ENCODE data around the gene GNPAT.

Gene GNPAT

DNA sequence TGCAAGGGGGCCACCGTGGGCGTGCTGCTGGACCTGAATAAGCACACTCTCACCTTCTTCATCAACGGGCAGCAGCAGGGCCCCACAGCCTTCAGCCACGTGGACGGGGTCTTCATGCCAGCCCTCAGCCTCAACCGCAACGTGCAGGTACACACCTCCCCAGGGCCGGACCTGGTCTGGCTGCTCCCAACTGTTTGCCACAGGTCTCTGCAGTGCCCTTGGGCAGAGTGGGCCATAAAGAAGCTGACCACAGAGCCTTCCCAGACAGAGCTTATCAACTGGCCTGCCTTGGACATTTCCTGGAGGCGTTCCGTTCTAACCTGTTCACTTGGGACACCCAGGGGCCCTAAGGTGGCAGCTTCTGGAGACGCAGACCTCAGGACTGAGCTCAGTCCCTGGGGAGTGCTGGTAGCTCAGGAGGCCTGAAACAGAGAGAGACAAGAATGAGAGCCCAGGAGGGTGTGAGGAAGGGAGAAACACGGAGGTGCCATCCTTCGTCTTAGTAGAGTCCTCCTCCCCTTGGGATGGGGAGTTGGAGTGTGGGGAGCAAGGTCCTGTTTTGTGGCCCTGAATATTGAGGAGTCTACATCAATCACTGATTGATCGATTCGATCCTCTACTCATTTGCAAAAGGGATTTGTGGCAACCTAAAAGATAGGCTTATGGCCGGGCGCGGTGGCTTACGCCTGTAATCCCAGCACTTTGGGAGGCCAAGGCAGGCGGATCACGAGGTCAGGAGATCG, 27.0 kb upstream of the GNPAT start:
- DNase-seq = no peak

DNA sequence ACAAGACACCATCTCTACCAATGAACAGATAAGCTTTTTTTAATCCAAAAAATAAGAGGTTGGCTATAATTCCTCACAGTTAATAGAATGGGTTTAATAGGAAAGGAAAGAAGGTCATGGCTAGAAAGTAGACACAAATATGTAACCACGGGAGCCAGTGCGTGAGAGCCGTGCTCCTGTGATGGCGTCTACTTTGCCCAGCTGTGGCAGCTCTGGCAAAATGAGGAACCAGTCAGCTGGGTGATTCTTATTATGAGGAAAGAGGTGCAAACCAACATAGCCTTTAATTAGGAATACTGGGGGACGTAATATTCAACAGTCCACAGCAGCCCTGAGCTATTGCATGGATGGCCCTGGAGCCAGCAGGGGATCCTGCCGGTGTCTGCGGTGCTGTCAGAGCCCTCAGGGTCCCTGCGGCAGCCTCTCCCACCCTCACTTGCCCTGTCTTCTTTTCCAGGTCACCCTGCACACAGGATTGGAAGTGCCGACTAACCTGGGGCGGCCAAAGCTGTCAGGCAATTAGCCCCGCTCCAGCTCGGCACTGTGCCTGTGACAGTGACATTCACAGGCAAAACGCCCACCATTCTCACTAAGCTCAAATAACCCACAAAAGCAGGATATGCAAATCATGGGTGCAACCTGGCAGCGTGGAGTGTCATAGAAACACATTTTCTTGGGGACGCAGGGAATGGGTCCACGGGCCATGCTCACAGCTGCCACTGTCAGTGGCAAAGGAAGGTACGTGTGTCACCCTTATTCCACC, 25.9 kb upstream of the GNPAT start:
- no peak for DNase-seq

DNA sequence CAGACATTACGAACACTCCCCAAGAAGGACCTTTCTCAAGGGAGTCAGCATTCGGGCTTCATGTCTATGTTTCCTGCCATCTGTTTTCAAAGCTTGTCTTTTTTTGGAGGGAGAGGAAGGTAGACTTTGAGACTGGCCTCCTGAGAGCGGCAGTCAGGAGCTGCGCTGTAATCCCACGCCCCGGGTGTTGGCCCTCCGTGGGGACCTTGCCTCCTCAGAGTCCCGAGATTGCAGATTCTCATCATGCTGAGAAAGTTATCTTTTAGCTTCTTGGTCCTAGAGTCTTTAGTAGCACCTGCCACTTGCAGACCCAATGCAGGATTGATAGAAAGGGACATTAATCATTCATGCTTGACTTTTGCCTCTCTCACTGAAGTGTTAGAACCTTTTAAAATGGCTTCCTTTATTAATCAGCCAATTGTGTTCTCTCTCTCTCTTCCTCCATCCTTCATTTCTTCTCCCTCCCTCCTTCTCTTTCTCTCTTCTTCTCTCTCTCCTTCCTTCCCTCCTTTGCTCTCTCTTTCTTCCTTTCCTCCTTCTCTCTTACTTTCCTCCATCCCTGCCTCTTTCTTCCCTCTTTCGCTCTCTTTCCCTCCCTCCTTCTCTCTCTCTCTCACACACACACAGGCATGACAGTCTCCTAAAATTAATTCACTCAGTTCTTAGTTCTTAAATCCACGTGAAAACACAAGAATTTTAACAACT, 25.2 kb upstream of the GNPAT start:
- no peak for DNase-seq

DNA sequence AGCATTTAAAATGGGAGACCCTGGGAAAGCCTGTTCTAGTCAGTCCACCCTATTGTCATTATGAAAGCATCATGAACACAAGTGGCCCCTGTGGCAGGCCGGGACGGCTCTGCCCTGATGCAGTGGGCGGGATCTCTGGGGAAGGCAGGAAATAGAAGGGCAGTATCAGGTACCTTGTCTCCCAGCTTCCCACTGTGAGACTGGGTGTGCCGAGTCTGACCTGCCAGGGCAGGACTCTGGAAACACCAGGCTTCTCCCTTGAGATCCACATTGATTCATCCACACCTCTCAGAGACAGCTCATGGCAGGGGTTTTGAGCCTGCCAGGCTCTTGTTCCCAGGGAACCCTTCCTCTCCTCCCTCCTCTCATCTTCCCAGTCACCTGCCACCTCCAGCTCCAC, 24.5 kb upstream of the GNPAT start:
- DNase-seq = no peak

DNA sequence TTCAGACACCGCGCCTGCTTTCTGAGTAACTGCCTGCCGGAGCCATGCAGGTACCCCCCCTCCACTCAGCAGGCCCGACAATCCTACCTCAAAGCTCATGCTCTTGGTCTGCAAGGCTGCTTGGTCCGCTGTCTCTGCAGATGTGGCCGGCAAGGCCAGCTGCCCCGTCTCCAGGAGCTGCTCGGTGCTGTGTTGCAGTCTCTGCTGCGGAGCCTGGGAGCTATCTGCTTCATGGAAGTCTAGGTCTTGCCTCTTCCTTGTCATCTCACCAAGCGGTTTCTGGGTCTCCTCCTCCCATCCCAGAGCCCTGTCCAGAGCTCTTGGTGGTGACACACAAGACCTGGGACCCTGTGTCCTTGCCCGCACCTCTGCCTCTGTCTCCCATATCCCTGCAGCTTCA, 24.0 kb upstream of the GNPAT start:
- DNase-seq = no peak

DNA sequence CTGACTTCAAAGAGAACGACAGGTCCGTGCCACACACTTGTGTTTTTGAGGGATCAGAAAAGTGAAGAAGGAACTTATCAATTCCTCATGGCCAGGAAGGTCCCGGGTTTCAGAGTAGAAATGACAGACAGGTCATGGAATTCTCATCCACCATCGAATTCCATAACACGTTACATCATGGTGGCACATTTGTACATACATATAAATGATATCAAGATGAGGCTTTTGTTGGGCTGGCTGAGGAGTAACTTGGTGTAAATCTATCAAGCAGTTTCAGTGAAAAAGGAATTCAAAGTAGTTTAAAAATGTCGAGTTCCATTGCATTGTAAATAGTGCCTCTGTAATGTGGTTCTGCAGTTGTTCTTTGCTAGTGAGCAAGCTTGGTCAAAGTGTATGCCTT, 22.9 kb upstream of the GNPAT start:
- DNase-seq = no peak

DNA sequence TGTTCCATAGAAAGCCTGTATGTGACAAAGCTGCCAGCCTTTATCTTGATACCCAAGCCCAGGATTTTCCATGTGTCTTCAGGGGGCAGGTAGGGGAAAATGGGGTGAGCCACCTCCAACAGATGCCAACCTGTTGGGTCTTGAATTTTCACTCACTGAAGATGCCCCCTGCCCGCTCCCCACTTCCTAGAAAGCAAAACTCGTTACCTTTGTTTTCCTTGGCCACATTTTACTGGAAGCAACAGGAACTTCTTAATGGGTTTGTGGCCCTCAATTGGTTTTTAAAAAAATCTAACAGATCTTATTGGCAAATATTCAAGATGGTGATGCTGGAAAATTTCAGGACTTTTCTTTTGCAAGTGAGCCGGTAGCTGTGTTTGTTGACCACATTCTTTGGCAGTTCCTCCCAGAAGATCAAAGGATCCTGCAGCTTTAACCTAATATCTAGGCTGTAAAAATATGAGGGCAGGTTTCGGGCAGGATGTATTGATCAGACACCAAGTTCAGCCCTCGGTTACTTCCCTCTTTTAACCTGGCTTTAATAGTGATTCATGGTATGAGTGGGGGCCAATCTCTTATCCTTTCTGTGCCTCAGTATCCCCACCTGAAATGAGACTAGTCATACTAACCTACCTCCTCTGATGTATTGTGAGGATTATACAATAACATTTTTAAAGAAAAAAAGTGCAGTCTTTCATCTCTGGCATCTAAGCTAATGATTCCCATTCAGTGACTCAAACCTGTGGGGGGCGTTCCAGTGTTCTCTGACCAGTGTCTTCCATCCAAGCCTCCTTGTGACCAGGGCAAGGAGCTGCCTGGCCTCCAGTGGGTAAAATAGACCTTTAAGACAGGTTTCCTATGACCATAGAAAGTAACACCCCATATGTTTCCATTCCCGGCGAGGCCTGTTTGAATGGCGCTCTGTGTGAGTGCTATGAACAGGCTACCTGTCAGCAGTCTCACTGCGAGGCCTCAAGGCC, 21.3 kb upstream of the GNPAT start:
- DNase-seq = no peak

DNA sequence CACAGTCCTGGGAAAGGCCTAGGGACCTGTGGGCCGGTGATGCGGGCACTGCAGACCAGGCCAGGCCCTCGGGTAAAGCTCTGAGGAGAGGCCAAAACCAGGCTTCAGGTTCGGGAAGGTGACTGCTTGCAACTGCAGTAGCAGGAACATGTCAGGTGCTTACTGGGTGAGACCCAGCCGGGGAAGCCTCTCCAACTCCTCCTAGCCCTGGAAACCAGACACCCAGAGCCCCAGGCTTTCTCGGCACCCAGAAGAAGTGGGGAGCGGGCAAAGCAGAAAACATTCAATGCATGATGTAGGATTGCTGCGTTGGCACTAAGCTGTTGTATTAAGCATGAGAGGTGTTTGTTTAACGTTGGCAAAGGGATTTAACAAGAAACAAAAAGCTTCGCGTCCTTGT, 20.2 kb upstream of the GNPAT start:
- DNase-seq = no peak

DNA sequence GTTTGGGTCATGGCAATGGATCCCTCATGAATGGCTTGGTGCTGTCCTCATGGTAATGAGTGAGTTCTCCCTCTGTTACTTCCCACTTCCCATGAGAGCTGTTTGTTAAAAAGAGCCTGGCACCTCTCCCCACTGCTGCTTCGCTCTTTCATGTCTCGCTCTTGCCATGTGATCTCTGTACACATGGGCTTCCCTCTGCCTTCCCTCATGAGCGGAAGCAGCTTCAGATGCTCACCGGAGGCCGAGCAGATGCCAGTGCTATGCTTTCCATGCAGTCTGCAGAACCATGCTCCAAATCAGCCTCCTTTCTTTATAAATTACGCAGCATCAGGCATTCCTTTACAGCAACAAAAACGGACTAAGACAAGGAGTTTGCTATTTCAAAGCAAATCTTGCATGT, 14.9 kb upstream of the GNPAT start:
- no peak for DNase-seq

DNA sequence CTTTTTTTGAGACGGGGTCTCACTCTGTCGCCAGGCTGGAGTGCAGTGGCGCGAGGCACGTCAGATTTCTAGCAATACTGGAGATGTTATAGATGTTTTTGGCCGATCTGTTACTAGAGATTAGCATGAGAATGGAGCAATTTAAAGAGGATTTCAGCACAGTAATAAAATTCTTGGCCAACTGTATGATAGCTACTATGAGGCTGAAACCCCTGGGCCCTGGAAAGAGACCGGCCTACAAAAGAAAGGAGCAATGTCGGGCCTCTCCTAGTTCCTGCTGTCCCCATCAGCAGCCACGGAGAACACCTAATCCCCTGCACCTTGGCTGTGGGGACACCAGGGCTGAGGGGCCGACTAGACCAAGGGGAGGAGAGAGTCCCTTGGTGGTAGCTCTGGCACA, 9.5 kb upstream of the GNPAT start:
- no peak for DNase-seq

DNA sequence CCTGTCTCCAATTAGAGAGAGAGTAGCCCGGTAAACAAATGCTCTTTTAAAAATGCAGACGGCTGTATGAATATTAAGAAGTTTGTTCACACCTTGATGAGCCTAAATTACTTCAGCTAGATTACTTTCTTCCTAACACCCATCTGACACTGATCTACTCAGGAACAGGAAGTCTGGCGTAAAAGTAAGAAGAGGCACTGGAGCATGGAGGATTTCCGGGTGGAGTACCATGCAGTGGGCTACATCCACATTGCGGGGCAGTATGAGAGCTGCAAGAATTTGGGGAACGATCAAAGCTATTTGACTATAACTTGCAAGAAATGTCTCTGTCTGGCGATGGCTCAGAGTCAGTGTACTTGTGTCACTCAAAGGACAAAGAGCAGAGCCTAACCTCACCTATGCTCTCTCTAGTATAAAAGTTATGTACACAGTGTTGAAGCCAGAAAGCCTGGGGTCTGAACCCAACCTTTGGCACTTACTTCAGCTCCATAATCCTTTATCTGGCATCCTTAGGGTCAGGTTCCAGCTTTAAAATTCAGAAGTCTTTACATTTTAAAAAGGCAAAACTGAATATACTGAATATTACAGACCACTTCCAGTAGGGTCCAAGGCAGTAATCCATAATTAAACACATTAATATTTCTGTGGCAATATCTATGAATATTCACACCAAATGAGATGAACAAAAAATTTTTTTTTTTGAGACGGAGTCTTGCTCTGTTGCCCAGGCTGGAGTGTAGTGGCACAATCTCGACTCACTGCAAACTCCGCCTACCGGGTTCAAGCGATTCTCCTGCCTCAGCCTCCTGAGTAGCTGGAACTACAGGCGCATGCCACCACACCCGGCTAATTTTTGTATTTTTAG, 7.9 kb upstream of the GNPAT start:
- DNase-seq = no peak

DNA sequence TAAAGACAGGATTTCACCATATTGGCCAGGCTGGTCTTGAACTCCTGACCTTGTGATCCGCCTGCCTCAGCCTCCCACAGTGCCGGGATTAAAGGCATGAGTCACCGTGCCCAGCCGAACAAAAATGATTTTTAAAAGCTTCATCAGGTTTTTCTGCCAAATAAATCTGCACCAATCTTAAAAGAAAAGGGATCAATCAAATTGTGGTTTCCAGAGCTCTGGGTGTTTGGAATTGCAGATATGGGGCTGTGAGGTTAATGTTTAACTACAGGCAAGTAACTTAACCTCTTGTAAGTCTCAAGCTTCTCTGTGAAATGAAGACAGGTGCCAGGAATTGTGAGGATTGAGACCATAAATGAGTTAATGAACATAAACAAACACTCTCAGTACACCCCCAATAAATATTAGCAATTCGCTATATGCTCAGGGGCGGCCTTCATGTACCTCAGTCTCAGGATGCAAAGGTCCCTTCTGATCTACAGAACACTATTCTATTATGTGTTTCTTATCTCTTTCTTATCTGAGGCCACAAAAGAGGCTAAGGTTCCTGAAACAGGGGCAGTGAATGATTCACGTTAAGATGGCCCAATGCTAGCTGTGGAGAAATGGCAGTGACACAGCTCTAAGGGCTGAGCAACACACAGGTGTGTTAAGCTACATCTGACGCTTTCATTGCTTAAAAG, 7.1 kb upstream of the GNPAT start:
- DNase-seq = no peak

DNA sequence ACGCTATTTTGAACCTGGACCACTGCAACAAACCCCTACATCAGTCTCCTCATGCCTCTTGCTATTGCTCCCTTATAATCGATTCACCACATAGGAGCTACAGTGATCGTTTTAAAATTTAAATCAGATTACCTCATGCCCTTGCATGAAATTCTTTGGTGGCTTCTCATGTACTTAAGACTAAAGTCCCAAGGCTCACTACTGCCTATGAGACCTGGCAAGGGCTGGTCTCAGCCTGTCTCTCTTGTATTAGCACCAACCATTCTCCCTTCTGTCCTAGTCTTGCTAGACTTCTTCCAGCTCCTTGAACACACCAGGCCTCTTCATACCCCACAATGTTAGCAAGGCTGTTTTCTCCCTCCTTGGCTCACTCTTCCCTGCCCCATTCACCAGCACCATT, 6.5 kb upstream of the GNPAT start:
- no peak for DNase-seq

DNA sequence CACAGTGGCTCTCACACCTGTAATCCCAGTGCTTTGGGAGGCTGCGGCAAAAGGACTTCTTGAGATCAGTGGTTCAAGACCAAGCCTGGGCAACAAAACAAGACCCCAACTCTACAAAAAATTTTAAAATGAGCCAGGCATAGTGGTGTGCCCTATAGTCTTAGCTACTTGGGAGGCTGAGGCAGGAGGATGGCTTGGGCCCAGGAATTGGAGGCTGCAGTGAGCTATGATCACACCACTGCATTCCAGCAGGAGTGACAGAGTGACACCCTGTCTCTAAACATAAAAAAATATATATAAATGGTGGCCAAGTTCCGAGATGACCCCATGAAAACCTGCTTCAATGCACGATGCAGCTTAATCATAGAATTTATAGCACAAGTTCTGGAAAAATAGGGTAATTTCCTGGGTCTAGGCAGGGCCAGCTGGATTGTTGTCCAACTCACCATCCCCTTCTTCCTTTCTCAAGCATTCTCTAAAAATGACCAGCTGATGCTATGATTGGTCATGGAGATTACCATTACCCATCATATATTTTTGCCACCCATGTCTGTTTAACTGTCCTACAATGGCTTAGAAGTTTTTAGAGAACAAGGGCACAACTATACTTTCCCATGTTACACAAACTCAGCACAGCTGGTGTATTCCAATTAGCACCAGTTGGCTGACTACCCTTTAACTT, 5.3 kb upstream of the GNPAT start:
- no peak for DNase-seq

DNA sequence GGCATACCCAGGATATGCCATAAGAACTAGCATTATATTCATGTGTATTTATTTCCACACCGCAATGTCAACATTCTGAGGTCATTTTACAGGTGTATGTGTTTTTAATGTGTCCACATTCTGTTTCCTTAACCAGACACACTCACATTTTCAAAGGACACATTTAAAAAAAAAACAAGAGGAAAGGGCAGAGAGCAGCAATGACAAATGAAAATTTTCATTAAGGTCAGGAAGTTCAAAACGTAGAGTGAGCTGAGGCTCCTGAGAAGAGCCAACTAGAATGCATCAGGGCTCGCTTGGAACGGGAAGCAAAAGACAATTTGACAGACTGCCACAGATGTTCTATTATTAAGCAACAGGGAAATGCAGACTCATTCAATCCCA, 4.8 kb upstream of the GNPAT start:
- DNase-seq = no peak

DNA sequence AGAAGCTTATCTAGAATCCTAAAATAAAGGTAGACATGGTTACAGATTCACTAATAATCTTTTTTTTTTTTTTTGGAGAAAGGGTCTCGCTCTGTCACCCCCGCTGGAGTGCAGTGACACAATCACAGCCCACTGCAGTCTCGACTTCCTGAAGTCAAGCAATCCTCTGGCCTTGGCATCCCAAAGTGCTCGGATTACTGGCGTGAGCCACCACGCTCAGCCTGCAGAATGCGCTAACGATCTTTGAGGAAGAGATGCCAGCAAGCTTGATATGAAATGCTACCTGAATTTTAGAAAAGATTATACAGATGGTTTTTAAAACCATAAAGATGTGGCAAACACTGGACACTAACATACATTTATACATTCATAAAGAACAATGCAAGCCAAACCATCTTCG, 4.1 kb upstream of the GNPAT start:
- no peak for DNase-seq

DNA sequence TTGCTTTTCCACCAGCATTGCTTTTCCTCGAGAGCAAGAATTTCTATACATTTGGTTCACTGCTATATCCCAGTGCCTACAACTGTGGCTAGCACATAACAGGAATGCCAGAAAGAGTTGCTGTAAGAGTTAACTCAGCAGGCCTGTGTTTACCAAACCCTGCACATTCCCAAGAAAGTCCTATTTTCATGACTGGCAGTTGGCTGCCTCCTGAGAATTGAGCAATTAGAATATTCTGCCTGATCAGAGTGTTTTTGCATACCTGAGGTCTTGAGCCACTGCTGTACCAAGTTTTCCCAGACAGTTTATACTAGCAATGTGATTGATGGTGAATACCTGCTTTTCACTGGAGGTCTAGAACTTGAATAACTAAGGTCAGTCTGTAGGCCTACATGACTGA, 2.7 kb upstream of the GNPAT start:
- no peak for DNase-seq

DNA sequence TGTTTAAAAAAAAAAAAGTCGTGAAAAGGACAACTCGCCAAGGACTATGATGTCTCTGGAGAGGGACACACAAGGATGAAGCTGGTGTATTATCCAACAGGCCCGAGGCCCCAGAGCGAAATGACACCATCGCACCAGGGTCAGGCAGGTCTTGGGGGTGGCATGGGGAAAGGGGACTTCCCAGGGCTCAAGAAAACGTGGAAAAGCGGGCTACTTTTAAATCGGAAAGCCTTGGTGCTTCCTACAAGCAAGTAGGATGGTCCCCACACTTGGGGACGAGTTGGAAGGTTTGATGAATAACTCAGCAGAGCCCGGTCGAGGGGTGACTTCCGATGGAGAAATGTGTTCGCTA, 505 bp upstream of the GNPAT start:
- DNase-seq = no peak

DNA sequence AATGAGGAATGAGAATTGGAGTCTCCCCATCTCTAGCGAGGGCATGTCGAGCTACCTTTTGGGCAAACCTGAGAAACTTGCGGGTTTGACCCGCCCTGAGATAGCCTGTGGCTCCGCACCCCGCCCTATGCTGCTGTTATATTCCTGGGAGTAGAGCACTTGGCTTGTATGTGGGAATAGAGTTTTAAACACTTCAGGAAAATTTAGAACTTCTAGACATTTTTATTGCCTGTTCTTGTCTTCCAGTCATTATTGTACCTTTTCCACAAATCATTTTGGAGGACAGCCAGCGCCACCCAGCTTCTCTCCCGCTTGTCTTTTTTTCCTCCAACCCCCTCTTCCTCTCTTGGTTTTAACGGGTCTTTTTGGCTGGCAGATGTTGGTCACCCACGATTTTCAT, 738 bp downstream of the GNPAT start:
- no peak for DNase-seq

DNA sequence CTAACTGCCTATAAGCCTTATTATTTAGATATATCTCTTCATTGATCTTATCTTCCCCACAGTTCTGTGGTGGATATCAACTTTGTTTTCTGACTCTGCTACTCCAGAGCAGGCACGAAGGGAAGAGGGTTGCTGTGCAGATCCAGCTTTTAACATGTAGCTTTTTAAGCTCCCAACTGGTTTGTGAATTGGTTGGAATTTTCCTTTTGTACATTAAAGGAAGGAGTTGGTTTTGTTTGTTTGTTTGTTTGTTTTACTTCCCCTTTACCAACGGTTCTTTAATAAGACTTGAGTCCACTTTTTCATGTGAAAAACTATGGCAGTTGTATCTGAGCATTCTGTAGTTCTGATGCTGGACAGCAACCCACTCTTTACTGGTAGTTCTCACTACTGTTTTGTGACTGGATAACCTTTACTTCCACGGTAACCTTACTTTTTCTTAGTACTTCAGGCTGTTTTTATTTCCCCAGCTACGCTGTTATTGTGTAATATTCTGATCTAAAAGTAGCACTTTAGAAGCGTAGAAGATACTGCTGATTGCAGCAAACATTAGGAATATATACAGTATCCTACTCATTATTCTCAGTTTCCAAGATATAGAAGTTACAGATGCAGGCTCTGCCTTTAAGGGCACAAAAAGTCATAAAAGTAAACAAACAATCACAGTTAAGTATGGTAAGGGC, 1.6 kb downstream of the GNPAT start:
- DNase-seq = no peak

Measured in NCI-H1092 (cell line).